NB4 (cell line): ENCODE measurements around the gene PLA2G2C.

ENCODE experiments used
- POLR2A ChIP-seq: IDR thresholded peaks from 2 replicates; pipeline ENCODE4 v1.6.1; 2011; ENCODE audit warnings: mild to moderate bottlenecking; ENCODE audit not compliant: insufficient read length; ENCODE audit errors: extremely low read depth
- TF ChIP-seq, protein P1 (sequence below): IDR thresholded peaks from 2 replicates; pipeline ENCODE4 v1.6.1; 2011; ENCODE audit warnings: low read depth, low read length
- TF ChIP-seq, protein P2 (sequence below): IDR thresholded peaks from one replicate; pipeline ENCODE4 v1.5.1; 2012; ENCODE audit warnings: low read depth, low read length

DNA sequence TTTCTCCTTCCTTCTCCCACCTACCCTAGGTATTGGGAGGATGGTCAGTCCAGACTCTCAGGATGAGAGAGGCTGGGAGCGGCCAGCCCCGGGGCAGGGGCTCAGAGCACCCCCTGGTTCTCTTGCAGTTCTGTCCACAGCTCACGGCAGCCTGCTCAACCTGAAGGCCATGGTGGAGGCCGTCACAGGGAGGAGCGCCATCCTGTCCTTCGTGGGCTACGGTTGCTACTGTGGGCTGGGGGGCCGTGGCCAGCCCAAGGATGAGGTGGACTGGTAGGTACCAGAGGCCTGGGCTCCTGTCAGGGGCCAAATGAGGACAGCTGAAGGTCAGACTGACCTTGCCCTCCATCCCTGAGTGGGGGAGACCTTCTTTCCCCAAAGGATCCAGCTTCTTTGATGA lies 43.0 kb downstream of the PLA2G2C start:
- TF ChIP-seq POLR2A = no peak
- TF ChIP-seq, protein P1, sequence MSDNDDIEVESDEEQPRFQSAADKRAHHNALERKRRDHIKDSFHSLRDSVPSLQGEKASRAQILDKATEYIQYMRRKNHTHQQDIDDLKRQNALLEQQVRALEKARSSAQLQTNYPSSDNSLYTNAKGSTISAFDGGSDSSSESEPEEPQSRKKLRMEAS = no peak
- TF ChIP-seq, protein P2, sequence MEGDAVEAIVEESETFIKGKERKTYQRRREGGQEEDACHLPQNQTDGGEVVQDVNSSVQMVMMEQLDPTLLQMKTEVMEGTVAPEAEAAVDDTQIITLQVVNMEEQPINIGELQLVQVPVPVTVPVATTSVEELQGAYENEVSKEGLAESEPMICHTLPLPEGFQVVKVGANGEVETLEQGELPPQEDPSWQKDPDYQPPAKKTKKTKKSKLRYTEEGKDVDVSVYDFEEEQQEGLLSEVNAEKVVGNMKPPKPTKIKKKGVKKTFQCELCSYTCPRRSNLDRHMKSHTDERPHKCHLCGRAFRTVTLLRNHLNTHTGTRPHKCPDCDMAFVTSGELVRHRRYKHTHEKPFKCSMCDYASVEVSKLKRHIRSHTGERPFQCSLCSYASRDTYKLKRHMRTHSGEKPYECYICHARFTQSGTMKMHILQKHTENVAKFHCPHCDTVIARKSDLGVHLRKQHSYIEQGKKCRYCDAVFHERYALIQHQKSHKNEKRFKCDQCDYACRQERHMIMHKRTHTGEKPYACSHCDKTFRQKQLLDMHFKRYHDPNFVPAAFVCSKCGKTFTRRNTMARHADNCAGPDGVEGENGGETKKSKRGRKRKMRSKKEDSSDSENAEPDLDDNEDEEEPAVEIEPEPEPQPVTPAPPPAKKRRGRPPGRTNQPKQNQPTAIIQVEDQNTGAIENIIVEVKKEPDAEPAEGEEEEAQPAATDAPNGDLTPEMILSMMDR = no peak
